HL-60 (cell line): ENCODE results near the gene CIB2.

ENCODE experiments used
- DNase-seq, 2 experiments: peaks; one replicate each; pipeline ENCODE4 v3.0.0-alpha.2; 2010 to 2020; ENCODE audit warnings: low read depth in 1 of 2, low spot score in 1 of 2
- H3K27ac ChIP-seq: fragments of 250-450 bp; sonication (Bioruptor Pico); replicated peaks from 2 replicates; pipeline ENCODE4 v1.5.1; 2020; ENCODE audit warnings: mild to moderate bottlenecking, moderate library complexity
- H3K27me3 ChIP-seq: fragments of 250-450 bp; sonication (Bioruptor Pico); 2 replicates; pipeline ENCODE4 v1.5.1; 2021; ENCODE audit warnings: mild to moderate bottlenecking, moderate library complexity; ENCODE audit not compliant: insufficient read depth, poor library complexity, severe bottlenecking
- H3K4me3 ChIP-seq: replicated peaks from 2 replicates; pipeline ENCODE4 v1.5.1; 2011; ENCODE audit warnings: mild to moderate bottlenecking, control low read depth, low read length; ENCODE audit not compliant: insufficient read depth
- CTCF ChIP-seq: IDR thresholded peaks from one replicate; pipeline ENCODE4 v1.5.1; 2011; ENCODE audit warnings: low read length, control low read depth, inconsistent platforms; ENCODE audit not compliant: insufficient read depth
- GABPA ChIP-seq: IDR thresholded peaks from 2 replicates; pipeline ENCODE4 v1.6.1; 2012; ENCODE audit warnings: low read depth
- POLR2AphosphoS5 ChIP-seq: IDR thresholded peaks from 2 replicates; pipeline ENCODE4 v1.6.1; 2012; ENCODE audit warnings: low read depth
- REST ChIP-seq: IDR thresholded peaks from 2 replicates; pipeline ENCODE4 v1.6.1; 2012; ENCODE audit warnings: low read depth; ENCODE audit not compliant: insufficient replicate concordance
- SPI1 ChIP-seq: IDR thresholded peaks from 2 replicates; pipeline ENCODE4 v1.6.1; 2012; ENCODE audit warnings: low read depth, mild to moderate bottlenecking, borderline replicate concordance

The CIB2 gene

DNA sequence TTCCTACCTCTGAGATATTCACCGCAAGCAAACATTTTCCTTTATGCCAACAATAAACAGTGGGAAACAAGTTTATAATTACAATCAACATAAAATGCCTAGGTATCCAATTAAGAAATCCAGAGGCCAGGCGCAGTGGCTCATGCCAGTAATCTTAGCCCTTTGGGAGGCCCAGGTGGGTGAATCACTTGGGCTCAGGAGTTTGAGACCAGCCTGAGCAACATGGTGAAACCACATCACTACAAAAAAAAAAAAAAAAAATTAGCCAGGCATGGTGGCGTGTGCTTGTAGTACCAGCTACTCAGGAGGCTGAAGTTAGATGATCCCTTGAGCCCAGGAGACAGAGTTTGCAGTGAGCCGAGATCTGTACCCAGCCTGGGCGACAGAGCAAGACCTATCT, 71.0 kb downstream of the CIB2 start:
- Histone ChIP-seq H3K27me3 (no peaks in the 10 kb centered on the region), H3K27ac (peak overlapping the region; percentile 45; the same call in 1 of the 2 replicates), H3K4me3 (no peak overlapping the region)
- DNase-seq, result no peak
- TF ChIP-seq GABPA (no peak), POLR2AphosphoS5 (no peak), REST (no peak), SPI1 (no peak), CTCF (no peak)

DNA sequence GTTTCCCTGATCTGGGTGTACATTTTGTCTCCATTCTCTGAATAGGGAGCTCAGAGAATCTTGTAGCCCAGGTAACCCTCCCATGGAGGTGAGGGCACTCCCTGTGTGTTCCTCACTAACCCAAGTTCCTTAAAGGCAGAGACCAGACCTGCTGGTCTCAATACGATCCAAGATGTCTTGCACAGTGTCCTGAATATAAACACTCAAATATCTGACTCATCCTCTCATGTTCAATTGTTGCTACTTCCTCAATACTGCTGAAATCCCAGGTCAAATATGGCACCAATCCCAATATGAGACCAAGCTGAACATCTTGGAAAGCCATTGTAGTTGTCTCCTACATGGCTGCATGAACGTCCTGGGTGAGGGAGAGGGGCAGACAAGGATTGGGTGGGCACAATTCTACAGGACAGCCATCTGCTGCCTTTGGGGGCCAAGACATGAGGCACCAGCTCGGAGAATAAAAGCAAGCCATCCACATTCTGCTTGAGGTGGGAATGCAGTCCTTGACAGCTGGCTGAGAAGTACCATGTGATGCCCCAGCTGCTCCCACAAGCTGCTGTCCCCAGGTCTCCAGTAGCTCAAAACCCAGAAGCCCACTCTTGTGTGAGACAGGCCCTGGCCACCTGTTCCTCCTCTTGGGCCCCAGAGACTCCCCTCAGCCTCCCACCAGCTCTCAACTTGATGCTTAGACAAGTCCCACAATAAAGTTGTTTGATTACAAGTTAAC, 72.0 kb downstream of the CIB2 start:
- Histone ChIP-seq H3K27ac (peak overlapping the region; percentile 45), H3K4me3 (no peak overlapping the region), H3K27me3 (no peaks in the 10 kb centered on the region)
- TF ChIP-seq POLR2AphosphoS5, result 0 out of 2 replicates have a peak, but pooled peaks have one; percentile 13
- TF ChIP-seq CTCF, result no peak
- peak; percentile 56 for TF ChIP-seq REST
- peak; percentile 12; the same call in 1 of the 2 replicates for TF ChIP-seq SPI1
- no peak for TF ChIP-seq GABPA
- DNase-seq, result no peak

DNA sequence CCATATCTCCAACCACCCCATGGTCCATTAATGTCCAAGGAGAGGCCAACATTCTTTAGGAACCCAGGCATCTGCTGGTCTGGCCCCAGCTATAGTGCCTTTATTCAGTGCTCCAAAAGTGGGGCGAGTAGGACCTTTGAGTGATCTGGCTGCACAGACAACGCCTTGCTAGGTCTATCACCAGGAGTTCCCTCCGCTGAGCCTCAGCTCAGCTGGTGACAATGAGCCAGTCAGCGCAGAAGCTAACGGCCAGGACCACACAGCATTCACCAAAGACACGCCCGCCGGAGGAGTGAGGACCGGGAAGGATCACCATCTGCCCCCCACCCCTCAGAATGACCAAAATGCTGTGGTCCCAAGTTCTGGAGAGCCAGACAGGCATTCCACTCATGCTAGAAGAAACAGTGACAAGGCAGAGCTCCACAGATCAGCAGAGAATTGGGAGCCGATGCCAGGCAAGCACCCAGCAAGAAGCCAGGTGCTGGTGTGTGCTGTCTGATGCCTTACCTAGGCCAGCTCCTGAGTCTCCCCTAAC, 72.8 kb downstream of the CIB2 start:
- peak overlapping the region; percentile 45 for H3K27ac ChIP-seq
- no peaks in the 10 kb centered on the region for H3K27me3 ChIP-seq
- no peak for TF ChIP-seq SPI1
- no peak for TF ChIP-seq REST
- no peak for TF ChIP-seq CTCF
- no peak for TF ChIP-seq GABPA
- no peak for TF ChIP-seq POLR2AphosphoS5
- H3K4me3 ChIP-seq, result no peak overlapping the region
- no peak for DNase-seq
